ENCODE data around the gene MRI1.
"Not testable (repeated sequence)": the region's sequence is repeated elsewhere in the genome, so short reads cannot be mapped to it uniquely, and the experiment has no call there.

The MRI1 gene

GRCh38 chr19:13764101-13764807 is at the start of gene MRI1:
Gene MRI1 (plus strand): TSS chr19:13764522. CDS start chr19:13764589, 67 bp downstream.
- peak; percentile 47 for DNase-seq

GRCh38 chr19:13717194-13717643 is 47.1 kb upstream of the MRI1 start:
- no peak for DNase-seq

GRCh38 chr19:13718733-13719132 is 45.6 kb upstream of the MRI1 start:
- peak; percentile 87 for DNase-seq

GRCh38 chr19:13722146-13722545 is 42.2 kb upstream of the MRI1 start:
- no peak for DNase-seq

GRCh38 chr19:13723206-13723605 is 41.1 kb upstream of the MRI1 start:
- DNase-seq = no peak

GRCh38 chr19:13726323-13726722 is 38.0 kb upstream of the MRI1 start:
- DNase-seq = no peak

GRCh38 chr19:13727798-13728197 is 36.5 kb upstream of the MRI1 start:
- no peak for DNase-seq

GRCh38 chr19:13729859-13730258 is 34.5 kb upstream of the MRI1 start:
- no peak for DNase-seq

GRCh38 chr19:13731147-13731964 is 33.0 kb upstream of the MRI1 start:
- DNase-seq = peak; percentile 96

GRCh38 chr19:13732337-13732736 is 32.0 kb upstream of the MRI1 start:
- no peak for DNase-seq

- no peak for DNase-seq
Measured at GRCh38 chr19:13734751-13735150, 29.6 kb upstream of the MRI1 start.

GRCh38 chr19:13738073-13738472 is 26.2 kb upstream of the MRI1 start:
- no peak for DNase-seq

GRCh38 chr19:13741893-13742292 is 22.4 kb upstream of the MRI1 start:
- DNase-seq = no peak

- no peak for DNase-seq
Measured at GRCh38 chr19:13742756-13743155, 21.6 kb upstream of the MRI1 start.

- no peak for DNase-seq
Measured at GRCh38 chr19:13744174-13744573, 20.1 kb upstream of the MRI1 start.

- DNase-seq = no peak
Measured at GRCh38 chr19:13747098-13747453, 17.2 kb upstream of the MRI1 start.

- no peak for DNase-seq
Measured at GRCh38 chr19:13748169-13748828, 16.0 kb upstream of the MRI1 start.

- DNase-seq = no peak
Measured at GRCh38 chr19:13751436-13751835, 12.9 kb upstream of the MRI1 start.

GRCh38 chr19:13753622-13754021 is 10.7 kb upstream of the MRI1 start:
- not testable (repeated sequence) for DNase-seq

- no peak for DNase-seq
Measured at GRCh38 chr19:13756210-13756609, 8.1 kb upstream of the MRI1 start.

GRCh38 chr19:13757805-13758772 is 6.2 kb upstream of the MRI1 start:
- no peak for DNase-seq

- no peak for DNase-seq
Measured at GRCh38 chr19:13758795-13759194, 5.5 kb upstream of the MRI1 start.

- no peak for DNase-seq
Measured at GRCh38 chr19:13761423-13761822, 2.9 kb upstream of the MRI1 start.
